Ecto neural progenitor cell (in vitro differentiated cells): ENCODE data around the gene CKM.
"Not testable (repeated sequence)": the region's sequence is repeated elsewhere in the genome, so short reads cannot be mapped to it uniquely, and the experiment has no call there.

ENCODE experiments used
- DNase-seq: peaks from one replicate; pipeline ENCODE4 v3.0.0-alpha.2; 2018; ENCODE audit warnings: low spot score

Gene CKM

DNA sequence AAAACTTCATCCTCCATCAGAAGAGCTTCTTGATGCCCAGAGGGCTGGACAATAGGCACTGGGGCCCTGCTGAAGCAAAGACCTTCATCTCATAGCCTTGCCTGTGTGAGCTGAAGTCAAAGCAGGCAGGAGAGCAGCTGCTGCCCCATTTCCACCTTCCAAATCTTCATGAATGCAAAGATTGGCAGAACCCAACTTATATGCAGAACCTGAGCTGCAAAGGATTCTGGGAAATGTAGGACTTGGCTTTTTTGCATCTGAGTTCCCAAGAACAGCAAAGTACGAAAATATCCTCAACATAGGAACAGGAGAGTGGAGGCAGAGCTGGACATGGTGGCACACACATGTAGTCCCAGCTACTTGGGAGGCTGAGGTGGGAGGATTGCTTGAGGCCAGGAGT is 30.8 kb downstream of the CKM start:
- no peak for DNase-seq

DNA sequence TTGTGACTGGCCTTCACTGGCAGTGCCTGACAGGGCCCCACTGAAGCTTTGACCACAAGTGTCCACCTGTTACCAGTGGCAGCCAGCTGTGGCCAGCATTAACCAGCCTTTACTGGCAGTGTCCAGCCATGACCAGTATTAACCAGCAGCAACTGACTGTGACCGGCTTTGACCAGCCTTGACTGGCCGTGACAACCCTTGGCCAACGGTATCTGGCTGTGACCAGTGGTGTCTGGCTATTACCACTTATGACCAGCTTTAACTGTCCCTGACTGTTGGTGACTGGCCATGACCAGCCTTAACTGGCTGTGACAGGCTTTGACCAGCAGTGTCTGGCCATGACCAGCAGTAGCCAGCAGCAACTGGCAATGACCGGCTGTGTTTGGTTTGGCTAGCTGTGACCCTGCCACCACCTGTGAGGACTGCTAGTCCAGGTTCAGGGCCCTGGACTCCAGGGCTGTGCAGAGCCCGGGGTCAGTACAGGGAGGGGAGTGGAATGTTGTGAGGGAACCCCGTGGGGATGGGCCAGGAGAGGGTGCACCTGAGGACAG is 32.2 kb downstream of the CKM start:
- DNase-seq: no peak

DNA sequence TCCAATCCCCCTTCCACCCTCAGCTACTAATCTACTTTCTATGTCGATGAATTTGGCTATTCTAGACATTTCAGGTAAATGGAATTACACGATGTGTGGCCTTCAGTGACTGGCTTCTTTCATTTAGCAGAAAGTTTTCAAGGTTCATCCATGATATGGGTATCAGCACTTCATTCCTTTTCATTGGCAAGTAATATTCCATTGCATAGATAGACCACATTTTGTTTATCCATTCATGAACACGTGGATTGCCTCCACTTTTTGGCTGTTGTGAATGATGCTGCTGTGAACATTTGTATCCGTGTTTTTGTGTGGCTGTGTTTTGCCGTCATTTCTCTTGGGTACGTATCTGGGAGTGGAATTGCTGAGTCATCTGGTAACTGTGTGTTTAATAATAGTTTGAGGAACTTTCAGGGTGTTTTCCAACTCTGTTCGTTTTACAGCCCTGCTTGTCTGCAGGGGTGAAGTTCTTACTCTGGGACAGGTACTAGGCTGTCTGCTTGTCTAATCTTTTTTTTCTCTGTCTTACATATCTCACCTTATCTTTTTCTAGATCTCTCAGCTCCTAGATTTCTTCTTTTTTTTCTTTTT is 39.1 kb downstream of the CKM start:
- no peak for DNase-seq

DNA sequence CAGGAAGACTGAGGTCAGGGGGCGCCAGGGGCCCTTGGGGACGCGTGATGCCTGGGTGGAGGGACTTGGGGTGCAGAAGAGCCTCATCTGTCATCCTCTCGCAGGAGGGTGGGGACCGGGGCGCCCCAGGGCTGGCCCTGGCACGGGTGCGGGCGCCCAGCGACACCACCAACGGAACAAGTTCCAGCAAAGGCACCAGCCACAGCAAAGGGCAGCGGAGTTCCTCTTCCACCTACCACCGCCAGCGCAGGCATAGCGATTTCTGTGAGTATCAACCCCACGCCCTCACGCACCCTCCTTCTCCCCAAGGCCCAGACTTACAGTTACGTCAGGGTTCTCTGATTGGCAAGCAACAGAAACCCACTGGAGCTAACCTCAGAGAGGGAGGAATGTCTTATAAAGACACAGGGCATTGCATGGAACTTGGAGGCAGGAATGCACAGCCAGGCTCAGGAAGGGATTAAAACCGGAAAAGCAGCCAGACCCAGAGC is 42.2 kb downstream of the CKM start:
- no peak for DNase-seq

DNA sequence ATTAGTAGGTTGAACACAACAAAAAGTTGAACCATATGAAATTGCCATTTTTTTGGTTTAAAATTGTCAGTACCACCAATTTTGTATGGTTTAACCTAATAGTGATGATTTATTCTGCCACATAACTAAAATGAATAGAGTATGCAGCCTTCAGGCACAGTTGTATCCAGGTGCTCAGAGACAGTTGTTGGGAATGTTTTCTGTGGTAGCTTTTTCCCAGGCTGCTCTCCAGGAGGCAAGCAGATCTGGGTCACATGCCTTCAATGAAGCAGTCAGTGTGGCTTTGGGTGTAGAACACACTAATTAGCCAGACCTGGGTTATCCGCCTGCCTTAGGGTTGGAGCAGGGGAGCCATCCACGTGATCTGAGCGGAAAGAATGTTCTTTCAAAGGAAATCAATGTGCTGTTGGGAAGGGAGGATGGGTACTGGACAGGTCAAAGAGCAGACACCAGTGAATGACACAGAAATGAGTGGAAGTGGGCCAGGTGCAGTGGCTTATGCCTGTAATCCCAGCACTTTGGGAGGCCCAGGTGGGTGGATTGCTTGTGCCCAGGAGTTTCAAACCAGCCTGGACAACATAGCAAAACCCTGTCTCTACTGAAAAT is 43.0 kb downstream of the CKM start:
- DNase-seq: no peak

DNA sequence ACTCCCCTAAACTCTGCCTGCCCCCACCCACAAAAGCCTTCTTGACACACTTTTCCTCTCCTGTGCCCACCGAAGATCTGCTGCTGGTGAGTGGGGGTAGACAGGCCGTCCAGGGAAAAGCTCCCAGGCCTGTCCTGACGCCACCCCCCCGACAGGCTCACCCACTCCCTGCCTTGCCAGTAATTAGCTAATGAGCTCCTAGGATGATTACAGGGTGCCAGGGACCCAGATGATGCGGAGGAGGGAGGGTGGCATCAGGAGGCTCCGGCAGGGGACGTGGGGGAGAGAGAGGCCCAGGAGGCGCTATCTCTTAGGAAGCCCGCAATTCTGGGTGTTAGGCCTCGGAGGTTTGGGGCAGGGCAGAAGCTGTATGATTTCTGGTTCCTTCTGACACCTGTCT is 44.6 kb downstream of the CKM start:
- DNase-seq: no peak

DNA sequence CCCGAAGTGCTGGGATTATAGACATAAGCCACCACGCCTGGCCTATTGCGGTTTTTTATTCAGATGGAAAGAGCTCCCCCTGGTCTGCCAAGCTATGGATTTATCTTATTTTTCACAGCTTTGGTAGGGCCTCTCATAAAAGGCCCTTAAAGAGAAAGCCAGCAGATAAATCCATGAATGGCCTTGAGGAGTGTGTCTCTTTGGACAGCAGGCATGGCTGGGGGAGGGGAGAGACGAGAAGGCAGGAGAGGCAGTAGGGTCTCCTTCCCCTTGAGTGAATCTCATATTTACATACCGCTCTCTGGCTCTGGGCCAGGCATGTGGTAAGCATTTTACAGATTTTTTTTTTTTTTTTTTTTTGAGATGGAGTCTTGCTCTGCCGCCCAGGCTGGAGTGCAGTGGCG is 46.4 kb downstream of the CKM start:
- DNase-seq: no peak

DNA sequence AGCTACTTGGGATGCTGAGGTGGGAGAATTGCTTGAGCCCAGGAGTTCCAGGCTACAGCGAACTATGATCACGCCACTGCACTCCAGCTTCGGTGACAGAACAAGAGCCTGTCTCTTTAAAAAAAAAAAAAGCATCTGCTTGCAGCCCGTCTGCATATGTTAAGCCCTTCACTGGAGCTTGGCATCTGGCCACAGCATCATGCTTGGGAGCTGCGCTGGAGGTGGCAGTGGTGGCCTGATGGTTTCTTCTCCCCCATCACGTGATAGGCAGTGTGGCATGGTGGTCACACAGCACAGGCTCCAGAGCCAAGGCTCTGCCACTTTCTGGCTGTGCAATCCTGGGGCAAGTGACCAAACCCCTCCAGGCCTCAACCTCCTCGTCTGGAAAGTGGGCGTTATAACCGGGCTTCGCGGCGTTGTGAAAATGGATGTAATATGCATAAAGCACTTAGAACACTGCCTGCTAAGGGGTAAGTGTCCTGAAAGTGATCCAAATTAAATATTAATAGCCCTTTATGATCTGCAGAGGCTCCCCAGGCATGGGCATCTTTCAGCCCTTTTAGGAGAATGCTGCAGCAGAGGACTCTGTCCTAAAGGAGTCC is 47.2 kb downstream of the CKM start:
- no peak for DNase-seq

DNA sequence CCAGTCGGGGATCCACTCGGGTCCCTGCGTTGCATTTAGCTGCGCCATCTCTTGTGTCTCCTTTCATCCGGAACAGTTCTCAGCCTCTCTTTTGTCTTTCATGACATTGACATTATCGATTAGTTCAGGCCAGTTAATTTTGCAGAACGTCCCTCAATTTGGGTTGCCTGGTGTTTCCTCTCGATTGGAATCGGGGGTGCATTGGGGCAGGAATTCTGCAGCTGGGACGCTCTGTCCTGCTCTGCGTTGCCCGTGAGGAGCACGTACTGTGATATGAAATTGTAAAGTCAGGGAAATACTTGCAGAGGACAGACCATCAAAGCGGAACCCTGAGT is 49.2 kb downstream of the CKM start:
- DNase-seq: no peak

DNA sequence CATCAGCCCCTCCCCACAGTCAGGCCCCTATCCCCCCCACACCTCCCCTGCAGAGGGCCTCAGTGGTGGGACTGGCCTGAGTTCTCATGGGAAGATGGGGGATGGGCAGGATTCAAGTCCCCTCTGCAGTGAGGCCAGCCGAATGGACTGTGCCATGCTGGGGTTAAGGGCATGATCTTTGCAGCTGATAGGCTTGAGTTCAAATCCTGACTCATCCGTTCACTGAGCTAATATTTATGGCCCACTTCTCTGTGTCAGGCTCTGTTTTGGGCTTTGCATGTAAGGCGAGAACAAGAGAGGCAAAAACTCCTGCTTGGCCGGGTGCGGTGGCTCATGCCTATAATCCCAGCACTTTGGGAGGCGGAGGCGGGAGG is 51.0 kb downstream of the CKM start:
- no peak for DNase-seq

DNA sequence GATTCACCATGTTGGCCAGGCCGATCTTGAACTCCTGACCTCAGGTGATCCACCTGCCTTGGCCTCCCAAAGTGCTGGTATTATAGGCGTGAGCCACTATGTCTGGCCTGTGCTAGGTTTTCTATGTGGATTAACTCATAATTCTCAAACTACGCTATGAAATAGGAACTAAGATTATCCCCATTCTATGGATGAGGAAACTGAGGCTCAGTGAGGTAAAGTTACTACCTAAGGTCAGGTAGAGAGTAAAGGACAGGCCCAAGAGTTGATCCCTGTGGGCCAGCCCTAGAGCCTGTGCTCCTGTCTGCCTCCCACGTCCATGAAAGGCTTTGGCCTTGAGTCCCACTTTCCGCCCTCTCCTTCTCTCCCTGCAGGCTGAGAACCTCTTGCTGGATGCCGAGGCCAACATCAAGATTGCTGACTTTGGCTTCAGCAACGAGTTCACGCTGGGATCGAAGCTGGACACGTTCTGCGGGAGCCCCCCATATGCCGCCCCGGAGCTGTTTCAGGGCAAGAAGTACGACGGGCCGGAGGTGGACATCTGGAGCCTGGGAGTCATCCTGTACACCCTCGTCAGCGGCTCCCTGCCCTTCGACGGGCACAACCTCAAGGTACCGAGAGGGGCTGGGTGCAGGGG is 51.5 kb downstream of the CKM start:
- DNase-seq: no peak

DNA sequence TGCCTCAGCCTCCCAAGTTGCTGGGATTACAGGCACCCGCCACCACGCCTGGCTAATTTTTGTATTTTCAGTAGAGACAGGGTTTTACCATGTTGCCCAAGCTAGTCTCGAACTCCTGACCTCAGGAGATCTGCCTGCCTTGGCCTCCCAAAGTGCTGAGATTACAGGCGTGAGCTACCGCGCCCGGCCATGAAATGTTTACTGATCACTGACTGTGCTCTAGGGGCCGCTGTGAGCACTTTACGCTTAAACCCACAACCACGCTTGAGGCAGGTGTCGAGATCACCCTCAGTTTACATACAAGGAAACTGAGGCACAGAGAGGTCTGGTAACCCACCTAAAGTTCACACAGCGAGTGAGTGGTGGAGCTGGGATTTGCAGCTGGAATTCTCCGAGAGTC is 52.7 kb downstream of the CKM start:
- DNase-seq: not testable (repeated sequence)

DNA sequence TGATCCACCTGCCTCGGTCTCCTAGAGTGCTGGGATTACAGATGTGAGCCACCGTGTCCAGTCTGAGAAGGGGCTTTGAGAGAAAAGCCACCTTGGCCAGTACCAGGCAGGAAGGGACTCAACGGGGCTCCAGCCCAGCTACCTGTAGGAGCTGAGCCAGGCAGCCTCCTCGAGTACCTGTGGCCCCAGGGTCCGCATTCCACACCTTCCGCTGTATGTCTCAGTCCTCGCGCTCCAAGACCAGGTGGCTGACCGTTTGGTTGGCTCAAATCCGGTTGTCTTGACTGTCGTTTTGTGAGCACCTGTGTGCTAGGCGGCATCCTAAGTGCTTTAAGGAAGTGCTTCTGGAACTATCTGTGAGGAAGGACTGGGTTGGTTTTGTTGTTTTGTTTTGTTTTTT is 55.4 kb downstream of the CKM start:
- no peak for DNase-seq

DNA sequence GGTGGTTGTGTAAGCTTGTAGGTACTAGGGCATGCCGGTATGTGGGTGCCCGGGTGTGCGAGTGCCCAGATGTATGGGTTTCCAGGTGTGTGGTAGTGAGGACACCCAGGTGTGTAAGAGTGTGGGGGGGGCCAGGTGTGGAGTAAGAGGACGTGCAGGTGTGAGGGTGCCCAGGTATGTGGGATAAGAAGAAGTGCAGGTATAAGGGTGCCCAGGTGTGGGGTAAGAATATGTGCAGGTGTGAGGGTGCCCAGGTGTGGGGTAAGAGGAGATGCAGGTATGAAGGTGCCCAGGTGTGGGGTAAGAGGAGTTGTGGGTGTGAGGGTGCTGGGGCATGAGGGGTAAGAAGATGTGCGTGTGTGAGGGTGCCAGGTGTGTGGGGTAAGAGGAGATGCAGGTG is 57.3 kb downstream of the CKM start:
- no peak for DNase-seq

DNA sequence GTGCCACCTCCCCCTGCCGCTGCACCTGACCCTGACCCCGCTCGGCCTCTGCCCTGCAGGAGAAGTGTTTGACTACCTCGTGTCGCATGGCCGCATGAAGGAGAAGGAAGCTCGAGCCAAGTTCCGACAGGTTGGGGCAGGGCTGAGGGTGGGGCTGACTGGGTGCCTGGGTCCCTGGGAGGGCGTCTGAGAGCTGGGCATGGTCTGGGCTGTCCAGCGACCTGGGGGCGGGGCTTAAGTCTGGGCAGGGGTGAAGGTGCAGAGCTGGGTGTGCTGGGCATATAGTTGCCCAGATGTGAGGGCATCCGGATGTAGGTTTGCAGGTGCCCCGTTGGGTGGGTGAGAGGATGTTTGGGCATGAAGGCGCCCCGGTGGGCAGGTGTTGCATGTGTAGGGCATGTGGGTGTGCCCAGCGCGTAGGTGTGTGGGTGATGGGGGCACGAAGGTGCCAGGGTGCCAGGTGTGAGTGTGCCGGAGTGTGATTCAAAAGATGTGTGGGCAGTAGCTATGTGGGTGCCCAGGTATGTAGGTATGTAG is 57.8 kb downstream of the CKM start:
- no peak for DNase-seq

DNA sequence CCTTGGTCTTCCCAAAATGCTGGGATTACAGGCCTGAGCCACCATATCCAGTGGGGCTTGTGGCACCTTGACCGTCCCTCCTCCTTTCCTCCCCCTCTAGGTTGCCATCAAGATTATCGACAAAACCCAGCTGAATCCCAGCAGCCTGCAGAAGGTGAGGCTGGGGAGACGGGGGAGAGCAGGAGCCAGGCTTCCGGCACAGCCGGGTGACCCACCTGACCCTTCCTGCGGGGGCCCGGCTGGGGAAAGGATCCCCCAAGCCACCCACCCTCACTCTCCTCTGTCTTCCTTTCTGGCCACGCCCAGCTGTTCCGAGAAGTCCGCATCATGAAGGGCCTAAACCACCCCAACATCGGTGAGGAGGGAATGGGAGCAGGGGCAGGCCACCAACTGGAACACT is 59.7 kb downstream of the CKM start:
- no peak for DNase-seq

DNA sequence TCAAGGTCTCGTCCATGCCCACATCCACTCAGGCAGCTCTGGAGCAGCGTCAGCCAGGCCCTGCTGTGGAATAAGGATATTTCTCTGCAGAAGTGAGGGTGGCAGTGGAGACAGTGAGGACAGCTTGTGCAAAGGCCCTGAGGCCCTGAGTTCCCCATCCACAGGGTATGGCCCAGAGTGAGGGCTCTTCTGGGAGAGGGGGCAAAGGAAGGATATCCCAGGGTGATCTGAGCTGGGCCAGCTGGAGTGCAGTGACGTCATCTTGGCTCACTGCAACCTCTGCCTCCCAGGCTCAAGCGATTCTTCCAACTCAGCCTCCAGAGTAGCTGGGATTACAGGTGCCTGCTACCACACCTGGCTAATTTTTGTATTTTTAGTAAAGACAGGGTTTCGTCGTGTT is 60.1 kb downstream of the CKM start:
- DNase-seq: no peak

DNA sequence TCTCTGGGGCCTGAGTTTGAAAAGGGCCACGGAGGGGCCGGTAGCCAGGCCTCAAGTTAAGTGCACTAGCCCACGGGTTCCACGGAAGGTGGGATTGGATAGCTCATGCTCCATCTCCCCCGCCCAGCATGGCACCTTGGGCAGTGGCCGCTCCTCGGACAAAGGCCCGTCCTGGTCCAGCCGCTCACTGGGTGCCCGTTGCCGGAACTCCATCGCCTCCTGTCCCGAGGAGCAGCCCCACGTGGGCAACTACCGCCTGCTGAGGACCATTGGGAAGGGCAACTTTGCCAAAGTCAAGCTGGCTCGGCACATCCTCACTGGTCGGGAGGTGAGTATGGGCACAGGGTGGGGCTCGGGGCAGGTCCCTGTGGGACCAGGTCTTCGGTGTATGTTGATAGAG is 63.8 kb downstream of the CKM start:
- DNase-seq: no peak

DNA sequence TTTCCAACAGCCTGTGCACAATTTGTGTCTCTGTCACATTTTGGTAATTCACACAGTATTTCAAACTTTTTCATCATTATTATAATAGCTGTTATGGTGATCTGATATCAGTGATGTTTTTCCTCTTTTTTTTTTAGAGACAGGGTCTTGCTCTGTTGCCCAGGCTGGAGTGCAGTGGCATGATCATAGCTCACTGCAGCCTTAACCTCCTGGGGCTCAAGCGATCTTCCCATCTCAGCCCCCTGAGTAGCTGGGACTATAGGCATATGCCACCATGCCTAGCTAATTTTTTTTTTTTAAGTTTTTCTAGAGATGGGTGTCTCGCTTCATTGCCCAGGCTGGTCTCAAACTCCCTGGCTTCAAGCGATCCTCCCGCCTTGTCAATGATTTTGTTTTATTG is 65.8 kb downstream of the CKM start:
- no peak for DNase-seq
